ENCODE measurements around the gene RAPGEF4.

DNA sequence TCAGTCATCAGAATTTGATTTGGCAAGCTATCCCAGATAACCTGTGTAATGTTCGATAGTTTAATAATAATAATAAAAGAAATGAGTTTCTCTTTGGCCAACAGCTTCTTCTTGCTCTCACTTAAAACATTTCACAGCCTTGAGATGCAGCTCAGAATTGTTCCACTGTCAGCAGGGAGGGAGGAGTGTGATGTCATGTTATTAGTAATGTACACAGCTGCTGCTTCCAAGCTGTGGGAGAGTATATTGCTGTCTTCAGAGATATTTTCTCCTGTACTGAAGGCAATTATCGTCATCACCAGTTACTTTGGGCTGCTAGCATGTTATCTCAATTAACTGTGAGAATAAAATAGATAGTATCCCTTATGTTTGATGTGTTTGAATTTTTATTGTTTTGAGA, 193.1 kb downstream of the RAPGEF4 start:
- TF ChIP-seq, protein P1, sequence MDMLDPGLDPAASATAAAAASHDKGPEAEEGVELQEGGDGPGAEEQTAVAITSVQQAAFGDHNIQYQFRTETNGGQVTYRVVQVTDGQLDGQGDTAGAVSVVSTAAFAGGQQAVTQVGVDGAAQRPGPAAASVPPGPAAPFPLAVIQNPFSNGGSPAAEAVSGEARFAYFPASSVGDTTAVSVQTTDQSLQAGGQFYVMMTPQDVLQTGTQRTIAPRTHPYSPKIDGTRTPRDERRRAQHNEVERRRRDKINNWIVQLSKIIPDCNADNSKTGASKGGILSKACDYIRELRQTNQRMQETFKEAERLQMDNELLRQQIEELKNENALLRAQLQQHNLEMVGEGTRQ (CRISPR knock-in tag; IDR thresholded peaks at IDR 0.05) = no peak
- TF ChIP-seq ZNF671 (CRISPR knock-in tag; IDR thresholded peaks at IDR 0.05) (no peak), KAT7 (CRISPR knock-in tag; IDR thresholded peaks at IDR 0.05; ENCODE audit: borderline replicate concordance) (no peak), NR1H2 (CRISPR knock-in tag; IDR thresholded peaks at IDR 0.05) (no peak), FOXP1 (CRISPR knock-in tag; IDR thresholded peaks at IDR 0.05; ENCODE audit: borderline replicate concordance) (no peak)
- TF ChIP-seq, protein P2, sequence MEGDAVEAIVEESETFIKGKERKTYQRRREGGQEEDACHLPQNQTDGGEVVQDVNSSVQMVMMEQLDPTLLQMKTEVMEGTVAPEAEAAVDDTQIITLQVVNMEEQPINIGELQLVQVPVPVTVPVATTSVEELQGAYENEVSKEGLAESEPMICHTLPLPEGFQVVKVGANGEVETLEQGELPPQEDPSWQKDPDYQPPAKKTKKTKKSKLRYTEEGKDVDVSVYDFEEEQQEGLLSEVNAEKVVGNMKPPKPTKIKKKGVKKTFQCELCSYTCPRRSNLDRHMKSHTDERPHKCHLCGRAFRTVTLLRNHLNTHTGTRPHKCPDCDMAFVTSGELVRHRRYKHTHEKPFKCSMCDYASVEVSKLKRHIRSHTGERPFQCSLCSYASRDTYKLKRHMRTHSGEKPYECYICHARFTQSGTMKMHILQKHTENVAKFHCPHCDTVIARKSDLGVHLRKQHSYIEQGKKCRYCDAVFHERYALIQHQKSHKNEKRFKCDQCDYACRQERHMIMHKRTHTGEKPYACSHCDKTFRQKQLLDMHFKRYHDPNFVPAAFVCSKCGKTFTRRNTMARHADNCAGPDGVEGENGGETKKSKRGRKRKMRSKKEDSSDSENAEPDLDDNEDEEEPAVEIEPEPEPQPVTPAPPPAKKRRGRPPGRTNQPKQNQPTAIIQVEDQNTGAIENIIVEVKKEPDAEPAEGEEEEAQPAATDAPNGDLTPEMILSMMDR (IDR thresholded peaks at IDR 0.05) = no peak
- TF ChIP-seq, protein P3, sequence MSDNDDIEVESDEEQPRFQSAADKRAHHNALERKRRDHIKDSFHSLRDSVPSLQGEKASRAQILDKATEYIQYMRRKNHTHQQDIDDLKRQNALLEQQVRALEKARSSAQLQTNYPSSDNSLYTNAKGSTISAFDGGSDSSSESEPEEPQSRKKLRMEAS (CRISPR knock-in tag; IDR thresholded peaks at IDR 0.05) = no peak
- TF ChIP-seq, protein P4, sequence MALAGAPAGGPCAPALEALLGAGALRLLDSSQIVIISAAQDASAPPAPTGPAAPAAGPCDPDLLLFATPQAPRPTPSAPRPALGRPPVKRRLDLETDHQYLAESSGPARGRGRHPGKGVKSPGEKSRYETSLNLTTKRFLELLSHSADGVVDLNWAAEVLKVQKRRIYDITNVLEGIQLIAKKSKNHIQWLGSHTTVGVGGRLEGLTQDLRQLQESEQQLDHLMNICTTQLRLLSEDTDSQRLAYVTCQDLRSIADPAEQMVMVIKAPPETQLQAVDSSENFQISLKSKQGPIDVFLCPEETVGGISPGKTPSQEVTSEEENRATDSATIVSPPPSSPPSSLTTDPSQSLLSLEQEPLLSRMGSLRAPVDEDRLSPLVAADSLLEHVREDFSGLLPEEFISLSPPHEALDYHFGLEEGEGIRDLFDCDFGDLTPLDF (CRISPR knock-in tag; IDR thresholded peaks at IDR 0.05) = no peak
